Calu3 (cell line): Measurements from ENCODE around the gene HIVEP3. TPM values are rescaled to one million over a fixed set of nuclear protein-coding genes. Genes with fewer than 3 reads are reported as not detected.

Source experiments
- BruUV-seq: library from RNA; stranded (reverse); fragments of 400-500 nt; replicated peaks from 2 replicates; lab custom pipeline; 2021; lab: Mats Ljungman, UMichigan
- CTCF ChIA-PET: fragments of 300-600 bp; sonication (Branson Sonifier 250); formaldehyde crosslinking; loops from one replicate; lab custom pipeline; 2022; ENCODE audit warnings: antibody characterized with exemption; lab: Charles Lee
- DNase-seq: peaks from one replicate; pipeline ENCODE4 v3.0.0; 2022
- H3K27ac Mint-ChIP-seq: one replicate; pipeline ENCODE4 v1.8.0; 2022; ENCODE audit warnings: mixed read lengths; ENCODE audit not compliant: unreplicated experiment
- H3K27me3 Mint-ChIP-seq: one replicate; pipeline ENCODE4 v1.8.0; 2022; ENCODE audit warnings: mixed read lengths; ENCODE audit not compliant: unreplicated experiment
- H3K36me3 Mint-ChIP-seq: one replicate; pipeline ENCODE4 v1.8.0; 2022; ENCODE audit warnings: mild to moderate bottlenecking, moderate library complexity, mixed read lengths; ENCODE audit not compliant: insufficient read depth, unreplicated experiment
- H3K4me1 Mint-ChIP-seq: one replicate; pipeline ENCODE4 v1.8.0; 2022; ENCODE audit warnings: mild to moderate bottlenecking, low read depth, mixed read lengths; ENCODE audit not compliant: unreplicated experiment
- H3K4me3 Mint-ChIP-seq: one replicate; pipeline ENCODE4 v1.8.0; 2022; ENCODE audit warnings: mild to moderate bottlenecking, low read depth, moderate library complexity, mixed read lengths; ENCODE audit not compliant: unreplicated experiment
- H3K9me3 Mint-ChIP-seq: one replicate; pipeline ENCODE4 v1.8.0; 2022; ENCODE audit warnings: low read depth, mixed read lengths; ENCODE audit not compliant: unreplicated experiment
- intact Hi-C: fragments of 100-400 bp; cut with micrococcal nuclease; formaldehyde crosslinking; loops from one replicate; pipeline ENCODE4 v1.10.0; 2022; ENCODE audit not compliant: unreplicated experiment
- total RNA-seq: library from RNA; stranded (reverse); gene quantifications from 2 replicates; pipeline ENCODE4 v1.2.3, GENCODE V29; 2022
- TF ChIP-seq, protein P1 (sequence below): fragments of 200-600 bp; IDR thresholded peaks from one replicate; pipeline ENCODE4 v1.8.0; 2022; ENCODE audit warnings: antibody characterized with exemption; ENCODE audit not compliant: unreplicated experiment

The HIVEP3 gene
- total RNA-seq, 1 experiment from 2014 or later, result 9.0 TPM

DNA sequence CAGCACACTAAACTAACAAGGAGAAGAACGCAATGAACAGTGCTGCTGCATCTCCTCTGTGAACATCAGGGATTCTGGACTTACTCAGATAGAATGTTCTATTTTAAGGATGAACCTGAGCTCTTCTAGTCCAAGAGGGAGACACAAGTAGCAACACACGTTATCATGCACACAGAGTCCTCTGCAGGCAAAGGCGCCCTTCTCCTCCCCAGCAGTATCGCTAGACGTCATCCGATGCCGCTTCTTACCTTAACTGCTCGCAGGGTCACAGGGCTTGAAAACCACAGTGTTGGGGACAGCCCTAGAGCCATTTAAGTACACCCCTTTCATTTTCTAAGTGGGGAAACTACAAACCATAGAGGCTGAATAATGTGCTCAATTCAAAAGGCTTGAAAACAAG is 74.5 kb downstream of the HIVEP3 start:
- no TSS peak for BruUV-seq
- no peak overlapping the region for H3K27ac Mint-ChIP-seq
- H3K4me3 Mint-ChIP-seq, result no peak overlapping the region
- CTCF ChIA-PET, result no interaction called here
- TF ChIP-seq, protein P1, sequence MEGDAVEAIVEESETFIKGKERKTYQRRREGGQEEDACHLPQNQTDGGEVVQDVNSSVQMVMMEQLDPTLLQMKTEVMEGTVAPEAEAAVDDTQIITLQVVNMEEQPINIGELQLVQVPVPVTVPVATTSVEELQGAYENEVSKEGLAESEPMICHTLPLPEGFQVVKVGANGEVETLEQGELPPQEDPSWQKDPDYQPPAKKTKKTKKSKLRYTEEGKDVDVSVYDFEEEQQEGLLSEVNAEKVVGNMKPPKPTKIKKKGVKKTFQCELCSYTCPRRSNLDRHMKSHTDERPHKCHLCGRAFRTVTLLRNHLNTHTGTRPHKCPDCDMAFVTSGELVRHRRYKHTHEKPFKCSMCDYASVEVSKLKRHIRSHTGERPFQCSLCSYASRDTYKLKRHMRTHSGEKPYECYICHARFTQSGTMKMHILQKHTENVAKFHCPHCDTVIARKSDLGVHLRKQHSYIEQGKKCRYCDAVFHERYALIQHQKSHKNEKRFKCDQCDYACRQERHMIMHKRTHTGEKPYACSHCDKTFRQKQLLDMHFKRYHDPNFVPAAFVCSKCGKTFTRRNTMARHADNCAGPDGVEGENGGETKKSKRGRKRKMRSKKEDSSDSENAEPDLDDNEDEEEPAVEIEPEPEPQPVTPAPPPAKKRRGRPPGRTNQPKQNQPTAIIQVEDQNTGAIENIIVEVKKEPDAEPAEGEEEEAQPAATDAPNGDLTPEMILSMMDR, result no peak
- H3K36me3 Mint-ChIP-seq, result peaks cover 4% of the 10 kb centered on the region
- no peaks in the 10 kb centered on the region for H3K27me3 Mint-ChIP-seq
- intact Hi-C loops, result no loop called here
- peaks cover 24% of the 10 kb centered on the region for H3K4me1 Mint-ChIP-seq
- DNase-seq, result no peak
- no peaks in the 10 kb centered on the region for H3K9me3 Mint-ChIP-seq

DNA sequence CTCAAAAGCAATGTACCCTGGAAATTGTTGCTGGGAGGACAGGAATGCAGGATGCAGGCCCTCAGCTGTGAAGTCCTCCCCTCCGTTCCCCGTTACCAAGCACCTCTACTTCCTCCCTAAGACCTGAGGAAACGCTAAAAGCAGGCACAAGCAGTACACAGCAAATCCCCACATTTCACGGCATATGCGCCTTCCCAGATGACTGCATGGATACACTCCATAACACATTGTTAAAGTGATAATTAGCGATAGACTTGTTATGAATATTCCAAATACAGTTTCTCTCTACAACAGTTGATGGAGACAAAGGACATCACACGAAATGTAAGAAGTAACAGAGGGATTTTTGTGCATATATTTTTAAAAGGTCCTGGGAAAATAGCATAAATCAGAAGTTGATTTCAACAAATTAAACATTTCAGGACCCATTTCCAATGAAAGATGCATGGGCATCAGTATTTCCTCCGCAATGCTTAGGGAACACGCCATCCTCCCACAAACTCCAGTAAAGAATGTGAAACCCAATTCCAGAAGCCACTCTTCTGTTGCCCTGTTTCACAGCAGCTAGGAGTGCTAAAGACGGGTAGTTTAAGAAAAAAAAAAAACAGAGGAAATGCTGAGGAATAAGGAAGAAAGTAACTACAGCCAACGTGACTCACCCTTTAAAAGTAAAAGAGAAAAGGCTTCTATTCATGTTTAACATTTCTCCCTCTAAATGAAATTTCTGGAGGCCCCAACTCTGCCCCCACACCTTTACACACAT is 75.5 kb downstream of the HIVEP3 start:
- Mint-ChIP-seq H3K4me3 (no peak overlapping the region), H3K27ac (no peak overlapping the region), H3K36me3 (peaks cover 4% of the 10 kb centered on the region), H3K4me1 (peaks cover 24% of the 10 kb centered on the region), H3K27me3 (no peaks in the 10 kb centered on the region), H3K9me3 (no peaks in the 10 kb centered on the region)
- TF ChIP-seq, protein P1, result no peak
- intact Hi-C loops, result no loop called here
- no peak for DNase-seq
- no TSS peak for BruUV-seq
- CTCF ChIA-PET, result no interaction called here

DNA sequence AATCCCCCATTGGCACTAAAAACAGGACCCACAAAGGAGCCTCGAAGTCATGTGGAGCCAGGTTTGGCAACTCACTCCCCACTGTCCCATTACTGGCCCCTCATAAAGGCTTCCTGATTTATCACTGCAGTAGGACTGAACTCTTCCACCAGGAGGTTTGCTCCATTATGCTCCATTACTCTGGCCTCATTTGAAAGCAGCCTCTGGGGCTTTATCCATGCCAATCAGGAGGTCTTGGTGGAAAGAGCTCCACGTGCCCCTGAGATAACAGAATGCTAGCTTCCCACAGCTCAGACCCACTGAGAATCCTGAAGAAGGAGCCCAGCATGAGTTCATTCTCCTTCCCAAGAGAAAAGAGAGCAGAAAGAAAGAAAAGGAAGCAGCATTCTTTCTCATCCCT is 76.4 kb downstream of the HIVEP3 start:
- Mint-ChIP-seq H3K27me3 (no peaks in the 10 kb centered on the region), H3K4me1 (peaks cover 24% of the 10 kb centered on the region), H3K27ac (no peak overlapping the region), H3K36me3 (peaks cover 4% of the 10 kb centered on the region), H3K9me3 (no peaks in the 10 kb centered on the region), H3K4me3 (no peak overlapping the region)
- TF ChIP-seq, protein P1, result no peak
- CTCF ChIA-PET, result no interaction called here
- no peak for DNase-seq
- no TSS peak for BruUV-seq
- intact Hi-C loops, result no loop called here

DNA sequence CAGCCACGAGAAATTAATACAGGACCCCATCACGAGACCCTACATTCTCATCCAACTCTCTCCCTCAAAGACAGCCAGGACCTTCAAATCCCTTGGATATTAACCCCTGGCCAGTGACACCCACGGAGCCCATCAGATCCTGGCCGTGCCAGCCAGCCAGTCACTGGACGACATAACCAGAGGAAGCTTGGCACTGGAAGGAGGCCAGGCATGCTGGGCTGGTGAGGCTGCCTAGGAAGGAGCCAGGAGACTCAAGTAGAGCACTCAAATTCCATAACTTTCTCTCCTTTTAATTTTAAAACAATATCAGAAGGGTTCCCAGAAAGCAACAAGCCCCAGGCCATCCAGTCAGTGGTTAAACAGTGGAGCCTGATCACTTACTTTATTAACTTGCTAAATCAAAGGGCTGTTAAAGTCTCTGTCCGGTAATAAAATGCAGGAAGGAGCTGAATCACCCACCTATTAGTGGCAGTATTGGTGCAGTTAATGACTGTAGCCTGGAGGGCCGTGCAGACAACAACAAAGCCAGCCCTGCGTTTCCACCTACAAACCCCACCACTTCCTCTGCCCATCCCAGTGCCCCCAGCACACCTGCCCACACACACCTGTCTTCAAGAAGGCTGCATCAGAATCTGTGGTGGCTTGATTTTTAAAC is 78.0 kb downstream of the HIVEP3 start:
- CTCF ChIA-PET, result interaction anchor here (0.6 kb wide), 2 partner anchors 51 to 889 kb away, joined by 3 to 4 read pairs; no protein-coding TSS in a partner anchor
- no peak overlapping the region for H3K4me3 Mint-ChIP-seq
- no TSS peak for BruUV-seq
- peak; percentile 8 for DNase-seq
- intact Hi-C loops, result no loop called here
- peak overlapping the region; percentile 19 for H3K27ac Mint-ChIP-seq
- H3K4me1 Mint-ChIP-seq, result peaks cover 24% of the 10 kb centered on the region
- no peaks in the 10 kb centered on the region for H3K27me3 Mint-ChIP-seq
- TF ChIP-seq, protein P1, result no peak
- H3K9me3 Mint-ChIP-seq, result no peaks in the 10 kb centered on the region
- no peaks in the 10 kb centered on the region for H3K36me3 Mint-ChIP-seq
